ENCODE data around the gene SRRM2. TPM values are rescaled to one million over a fixed set of nuclear protein-coding genes. Genes with fewer than 3 reads are reported as not detected.
A peak's percentile ranks its signal among the peaks of the same experiment; 100 is the strongest.

SRRM2 gene
- total and polyA plus RNA-seq, 9 of the 15 experiments (the other 6 are each of a cell fraction or from before 2014, with no cell fraction given) = 26.7 to 563 (median 81.1) TPM

- TF ChIP-seq MGA (IDR thresholded peaks at IDR 0.05) (peak; percentile 25; the same call in 1 of the 2 replicates), ARID1B (IDR thresholded peaks at IDR 0.05) (peak; percentile 61; the same call in 1 of the 2 replicates), MEIS2 (IDR thresholded peaks at IDR 0.05; ENCODE audit: partially characterized antibody) (peak; percentile 22), PHF21A (IDR thresholded peaks at IDR 0.05; ENCODE audit: borderline replicate concordance, low read depth) (no peak), SMARCA4 (IDR thresholded peaks at IDR 0.05) (peak; percentile 68; the same call in 1 of the 2 replicates), PKNOX1 (IDR thresholded peaks at IDR 0.05) (peak; percentile 59), MYC (IDR thresholded peaks at IDR 0.05; ENCODE audit: low read depth, low read length) (0 out of 2 replicates have a peak, but pooled peaks have one; percentile 25), MYC (CRISPR knock-in tag; IDR thresholded peaks at IDR 0.05; ENCODE audit: borderline replicate concordance, low read depth) (no peak), HDAC2 (IDR thresholded peaks at IDR 0.05) (0 out of 2 replicates have a peak, but pooled peaks have one; percentile 26), RCOR1 (IDR thresholded peaks at IDR 0.05; ENCODE audit: borderline replicate concordance in 1 of 2, low read depth in 2 of 2, low read length in 2 of 2) (peak in 1 of 2 experiments; percentile 60; a peak in 1 of 4 replicates), SMARCE1 (IDR thresholded peaks at IDR 0.05) (peak; percentile 78; the same call in 1 of the 2 replicates)
Observed at GRCh38 chr16:2795395-2796143, 43.1 kb downstream of the SRRM2 start (continued).
